Natural killer cell (primary cell): ENCODE data around the gene CES3. TPM values are rescaled to one million over a fixed set of nuclear protein-coding genes. Genes with fewer than 3 reads are reported as not detected.

Experiments
- ATAC-seq, 3 donors: fragments of 150-1000 bp in 2 of 3; fragments of 200-7000 bp in 1 of 3; cut with Tn5 transposase; 1 replicate in 1 of 3; 2 replicates in 2 of 3; pipeline ENCODE4 v1.10.0; 2021; ENCODE audit warnings: mild to moderate bottlenecking in 2 of 3, moderate library complexity in 2 of 3
- DNase-seq, 2 donors: peaks; one replicate each; pipeline versions ENCODE4 v3.0.0 to v3.0.0-alpha.2; 2013 to 2021; ENCODE audit warnings: mixed read lengths in 1 of 2
- H3K27ac ChIP-seq: one replicate; pipeline ENCODE4 v1.5.1; 2013; ENCODE audit warnings: mild to moderate bottlenecking, low read length
- H3K27me3 ChIP-seq: one replicate; pipeline ENCODE4 v1.6.1; 2013; ENCODE audit warnings: low read length; ENCODE audit not compliant: control insufficient read depth, insufficient read depth
- H3K36me3 ChIP-seq: one replicate; pipeline ENCODE4 v1.6.1; 2013; ENCODE audit warnings: low read length; ENCODE audit not compliant: control insufficient read depth, insufficient read depth
- H3K4me1 ChIP-seq: one replicate; pipeline ENCODE4 v1.6.1; 2013; ENCODE audit warnings: low read length; ENCODE audit not compliant: control insufficient read depth, insufficient read depth
- H3K4me3 ChIP-seq: one replicate; pipeline ENCODE4 v1.5.1; 2013; ENCODE audit warnings: low read length
- H3K9me3 ChIP-seq: one replicate; pipeline ENCODE4 v1.6.1; 2013; ENCODE audit warnings: low read length; ENCODE audit not compliant: control insufficient read depth, insufficient read depth
- H3K27ac Mint-ChIP-seq, 2 donors: one replicate each; pipeline ENCODE4 v1.8.0; 2022; ENCODE audit warnings: mild to moderate bottlenecking in 2 of 2, mixed read lengths in 2 of 2, moderate library complexity in 1 of 2
- H3K27me3 Mint-ChIP-seq, 2 donors: one replicate each; pipeline ENCODE4 v1.8.0; 2022; ENCODE audit warnings: low read depth in 2 of 2, mixed read lengths in 2 of 2
- H3K36me3 Mint-ChIP-seq: one replicate; pipeline ENCODE4 v1.8.0; 2022; ENCODE audit warnings: mixed read lengths
- H3K4me1 Mint-ChIP-seq, 2 donors: one replicate each; pipeline ENCODE4 v1.8.0; 2022; ENCODE audit warnings: mixed read lengths in 2 of 2
- H3K4me3 Mint-ChIP-seq: one replicate; pipeline ENCODE4 v1.8.0; 2022; ENCODE audit warnings: mild to moderate bottlenecking, moderate library complexity, mixed read lengths
- H3K9me3 Mint-ChIP-seq, 2 donors: one replicate each; pipeline ENCODE4 v1.8.0; 2022; ENCODE audit warnings: mixed read lengths in 2 of 2
- WGBS: methylation state at CpG from one replicate; pipeline ENCODE4 v1.1.7; 2013; ENCODE audit warnings: missing lambda C conversion rate; ENCODE audit not compliant: insufficient coverage; 5-methylcytosine and 5-hydroxymethylcytosine counted together
- intact Hi-C: fragments of 100-400 bp; cut with micrococcal nuclease; formaldehyde crosslinking; loops from one replicate; pipeline ENCODE4 v1.14.2; 2022
- total RNA-seq, 4 donors: library from RNA; stranded (reverse); fragments of 120-200 nt in 1 of 4; gene quantifications; one replicate each; pipeline versions ENCODE4 v1.2.3 to v1.2.4, GENCODE V29; 2013 to 2022
- TF ChIP-seq, protein P1 (sequence below): fragments of 200-600 bp; IDR thresholded peaks from one replicate; pipeline ENCODE4 v1.8.0; 2022; ENCODE audit warnings: antibody characterized with exemption

CES3 gene
- total RNA-seq, 3 donors from 2014 or later (not counting 1 experiment from before 2014, with no cell fraction given), result 0.19 to 0.95 (median 0.27) TPM

DNA sequence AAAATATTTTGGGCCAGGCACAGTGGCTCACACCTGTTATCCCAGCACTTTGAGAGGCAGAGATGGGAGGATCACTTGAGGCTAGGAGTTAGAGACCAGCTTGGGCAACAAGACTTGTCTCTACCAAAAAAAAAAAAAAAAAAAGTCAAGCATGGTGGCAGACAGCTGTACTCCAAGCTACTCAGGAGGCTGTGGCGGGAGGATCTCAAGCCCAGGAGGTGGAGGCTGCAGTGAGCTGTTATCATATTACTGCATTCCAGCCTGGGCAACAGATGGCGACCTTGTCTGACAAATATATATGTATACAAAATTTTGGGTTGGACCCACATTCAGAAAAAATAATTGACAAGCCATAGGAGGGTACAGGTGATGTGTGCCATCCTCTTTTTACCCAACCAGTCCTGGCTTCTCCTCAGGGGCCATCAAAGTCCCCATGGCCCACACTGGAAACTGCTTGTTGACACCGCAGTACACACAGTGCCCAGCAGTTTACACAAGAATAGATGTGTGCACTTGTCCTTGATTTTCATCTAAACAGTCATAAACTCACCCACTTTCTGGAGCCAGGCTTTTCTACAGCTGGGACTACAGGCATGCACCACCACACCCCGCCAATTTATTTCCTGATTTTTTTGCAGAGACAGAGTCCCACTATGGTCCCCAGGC, 24.0 kb upstream of the CES3 start:
- H3K4me1 Mint-ChIP-seq, result peaks cover 39 to 55% of the 10 kb centered on the region in 2 donors
- no peaks in the 10 kb centered on the region for H3K9me3 ChIP-seq
- H3K27ac ChIP-seq, result no peak overlapping the region
- H3K4me1 ChIP-seq, result peaks cover 35% of the 10 kb centered on the region
- TF ChIP-seq, protein P1, sequence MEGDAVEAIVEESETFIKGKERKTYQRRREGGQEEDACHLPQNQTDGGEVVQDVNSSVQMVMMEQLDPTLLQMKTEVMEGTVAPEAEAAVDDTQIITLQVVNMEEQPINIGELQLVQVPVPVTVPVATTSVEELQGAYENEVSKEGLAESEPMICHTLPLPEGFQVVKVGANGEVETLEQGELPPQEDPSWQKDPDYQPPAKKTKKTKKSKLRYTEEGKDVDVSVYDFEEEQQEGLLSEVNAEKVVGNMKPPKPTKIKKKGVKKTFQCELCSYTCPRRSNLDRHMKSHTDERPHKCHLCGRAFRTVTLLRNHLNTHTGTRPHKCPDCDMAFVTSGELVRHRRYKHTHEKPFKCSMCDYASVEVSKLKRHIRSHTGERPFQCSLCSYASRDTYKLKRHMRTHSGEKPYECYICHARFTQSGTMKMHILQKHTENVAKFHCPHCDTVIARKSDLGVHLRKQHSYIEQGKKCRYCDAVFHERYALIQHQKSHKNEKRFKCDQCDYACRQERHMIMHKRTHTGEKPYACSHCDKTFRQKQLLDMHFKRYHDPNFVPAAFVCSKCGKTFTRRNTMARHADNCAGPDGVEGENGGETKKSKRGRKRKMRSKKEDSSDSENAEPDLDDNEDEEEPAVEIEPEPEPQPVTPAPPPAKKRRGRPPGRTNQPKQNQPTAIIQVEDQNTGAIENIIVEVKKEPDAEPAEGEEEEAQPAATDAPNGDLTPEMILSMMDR, result no peak
- no peak overlapping the region for H3K4me3 ChIP-seq
- no peaks in the 10 kb centered on the region for H3K9me3 Mint-ChIP-seq
- peak overlapping the region; percentile 5 to 98 for H3K27ac Mint-ChIP-seq
- peak overlapping the region; percentile 21 for H3K4me3 Mint-ChIP-seq
- no peaks in the 10 kb centered on the region for H3K27me3 Mint-ChIP-seq
- no peaks in the 10 kb centered on the region for H3K36me3 Mint-ChIP-seq
- WGBS, result 91% methylated on average over 4 of the region's 4 CpGs
- DNase-seq, result no peak
- no peaks in the 10 kb centered on the region for H3K27me3 ChIP-seq
- no peak for ATAC-seq
- intact Hi-C loops, result no loop called here
- peaks cover 28% of the 10 kb centered on the region for H3K36me3 ChIP-seq

DNA sequence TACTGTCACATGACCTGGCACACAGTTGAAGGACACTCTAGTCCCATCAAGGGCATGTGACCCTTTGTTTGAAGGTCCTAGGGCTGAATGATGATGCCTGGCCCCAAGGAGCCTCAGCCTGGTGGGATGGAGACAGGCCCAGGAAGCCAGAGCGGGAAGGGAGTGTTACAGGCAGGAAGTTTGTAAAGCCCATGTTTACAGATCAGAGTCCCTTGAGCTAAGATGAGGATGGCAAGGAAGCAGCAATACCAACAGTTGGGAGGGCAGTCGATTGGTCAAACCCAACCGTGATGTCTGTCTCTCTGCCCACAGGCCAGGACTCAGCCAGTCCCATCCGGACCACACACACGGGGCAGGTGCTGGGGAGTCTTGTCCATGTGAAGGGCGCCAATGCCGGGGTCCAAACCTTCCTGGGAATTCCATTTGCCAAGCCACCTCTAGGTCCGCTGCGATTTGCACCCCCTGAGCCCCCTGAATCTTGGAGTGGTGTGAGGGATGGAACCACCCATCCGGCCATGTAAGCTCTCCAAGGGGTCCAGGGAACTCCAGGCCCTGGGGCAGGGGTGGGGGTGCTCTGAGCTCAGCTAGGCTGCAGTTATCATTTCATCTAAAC, 23.2 kb upstream of the CES3 start:
- H3K27ac Mint-ChIP-seq, result peak overlapping the region; percentile 5 to 24
- H3K4me1 Mint-ChIP-seq, result peaks cover 30 to 47% of the 10 kb centered on the region in 2 donors

DNA sequence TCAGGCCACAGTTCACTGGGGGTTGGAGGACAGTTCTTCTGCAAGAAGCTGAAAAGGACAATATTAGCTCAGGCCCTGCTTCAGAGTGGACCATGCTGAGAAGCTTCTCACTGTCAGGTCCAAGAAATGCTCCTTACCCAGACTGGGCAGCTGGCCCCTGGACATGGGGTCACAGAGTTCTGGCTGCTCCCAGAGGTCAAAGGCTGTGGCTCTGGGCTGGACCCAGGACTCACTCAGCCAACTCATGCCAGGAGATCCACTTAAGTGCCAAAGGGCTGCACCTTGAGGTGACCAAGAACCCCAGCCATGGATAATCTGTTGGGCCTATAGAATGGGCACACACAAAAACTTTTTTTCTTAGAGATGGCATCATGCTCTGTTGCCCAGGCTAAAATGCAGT, 21.7 kb upstream of the CES3 start:
- no peak overlapping the region for H3K27ac ChIP-seq
- Mint-ChIP-seq H3K27ac (no peak overlapping the region), H3K4me1 (peaks cover 15 to 32% of the 10 kb centered on the region in 2 donors), H3K27me3 (no peaks in the 10 kb centered on the region), H3K36me3 (no peaks in the 10 kb centered on the region), H3K9me3 (no peaks in the 10 kb centered on the region), H3K4me3 (no peak overlapping the region)
- ATAC-seq (no peak), DNase-seq (no peak)
- peaks cover 36% of the 10 kb centered on the region for H3K36me3 ChIP-seq
- H3K4me1 ChIP-seq, result peaks cover 17% of the 10 kb centered on the region
- H3K4me3 ChIP-seq, result no peak overlapping the region
- intact Hi-C loops, result no loop called here
- TF ChIP-seq, protein P1, result no peak
- no peaks in the 10 kb centered on the region for H3K9me3 ChIP-seq
- H3K27me3 ChIP-seq, result no peaks in the 10 kb centered on the region

More for the DNA sequence above, 23.2 kb upstream of the CES3 start:
- intact Hi-C loops, result no loop called here
- Histone ChIP-seq H3K4me1 (peaks cover 27% of the 10 kb centered on the region), H3K4me3 (no peak overlapping the region), H3K27me3 (no peaks in the 10 kb centered on the region), H3K36me3 (peaks cover 34% of the 10 kb centered on the region), H3K27ac (no peak overlapping the region), H3K9me3 (no peaks in the 10 kb centered on the region)
- 97% methylated on average over 10 of the region's 10 CpGs for WGBS
- Mint-ChIP-seq H3K4me3 (peak overlapping the region; percentile 21), H3K9me3 (no peaks in the 10 kb centered on the region), H3K36me3 (no peaks in the 10 kb centered on the region), H3K27me3 (no peaks in the 10 kb centered on the region)
- TF ChIP-seq, protein P1, result no peak
- no peak for ATAC-seq
- DNase-seq, result no peak
